Liver (tissue), 3 donors: Measurements from ENCODE around the gene EXOC6B.

Experiments
- JUND ChIP-seq, 2 donors: IDR thresholded peaks; 2 replicates each; pipeline ENCODE4 v1.6.1; 2016; ENCODE audit warnings: antibody characterized with exemption in 2 of 2
- RAD21 ChIP-seq, 2 donors: IDR thresholded peaks; 2 replicates each; pipeline ENCODE4 v1.6.1; 2016; ENCODE audit warnings: antibody characterized with exemption in 2 of 2, mild to moderate bottlenecking in 2 of 2
- TAF1 ChIP-seq: conservative IDR thresholded peaks from 2 replicates; pipeline ENCODE4 v1.6.1; 2016; ENCODE audit warnings: antibody characterized with exemption, mild to moderate bottlenecking
- TF ChIP-seq, protein P1 (sequence below): fragments of 150-350 bp; IDR thresholded peaks from 2 replicates; pipeline ENCODE4 v1.5.1; 2017; ENCODE audit warnings: improper control_type of control experiment, low read depth, low read length; ENCODE audit not compliant: missing input control
- donor health status: healthy.
- donor health status: healthy.

DNA sequence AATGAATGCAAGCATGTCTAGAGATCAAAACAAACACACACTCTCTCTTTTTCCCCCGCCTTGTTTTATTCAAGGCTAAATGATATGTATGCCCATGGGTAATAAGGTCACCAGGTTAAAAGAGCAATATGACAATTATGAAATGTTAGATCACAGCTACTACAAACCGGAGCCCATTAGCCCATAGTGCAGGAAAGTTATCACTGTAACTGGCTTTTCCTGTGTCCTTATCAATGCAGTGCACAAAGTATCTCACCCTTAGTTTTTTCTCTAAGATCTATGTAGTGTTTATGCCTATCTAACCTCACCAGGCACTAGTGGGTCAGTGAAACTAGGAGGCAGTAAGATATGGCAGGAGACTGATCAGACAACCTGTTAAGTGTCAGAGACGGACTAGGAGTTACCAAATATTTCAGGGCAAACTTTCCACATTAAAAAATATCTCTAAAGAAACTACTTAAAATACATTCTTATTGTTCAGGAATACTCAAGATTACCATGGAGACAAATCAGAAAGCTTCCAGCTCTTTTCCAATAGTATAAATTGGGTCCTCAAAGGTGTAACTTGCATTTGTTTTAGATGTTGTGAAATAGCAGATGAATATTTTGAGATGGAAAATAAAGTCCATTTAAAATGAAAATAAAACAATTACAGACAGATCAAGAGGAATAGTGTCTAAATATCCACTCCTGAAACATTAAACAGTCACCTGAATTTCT, 282.2 kb downstream of the EXOC6B start:
- TF ChIP-seq, protein P1, sequence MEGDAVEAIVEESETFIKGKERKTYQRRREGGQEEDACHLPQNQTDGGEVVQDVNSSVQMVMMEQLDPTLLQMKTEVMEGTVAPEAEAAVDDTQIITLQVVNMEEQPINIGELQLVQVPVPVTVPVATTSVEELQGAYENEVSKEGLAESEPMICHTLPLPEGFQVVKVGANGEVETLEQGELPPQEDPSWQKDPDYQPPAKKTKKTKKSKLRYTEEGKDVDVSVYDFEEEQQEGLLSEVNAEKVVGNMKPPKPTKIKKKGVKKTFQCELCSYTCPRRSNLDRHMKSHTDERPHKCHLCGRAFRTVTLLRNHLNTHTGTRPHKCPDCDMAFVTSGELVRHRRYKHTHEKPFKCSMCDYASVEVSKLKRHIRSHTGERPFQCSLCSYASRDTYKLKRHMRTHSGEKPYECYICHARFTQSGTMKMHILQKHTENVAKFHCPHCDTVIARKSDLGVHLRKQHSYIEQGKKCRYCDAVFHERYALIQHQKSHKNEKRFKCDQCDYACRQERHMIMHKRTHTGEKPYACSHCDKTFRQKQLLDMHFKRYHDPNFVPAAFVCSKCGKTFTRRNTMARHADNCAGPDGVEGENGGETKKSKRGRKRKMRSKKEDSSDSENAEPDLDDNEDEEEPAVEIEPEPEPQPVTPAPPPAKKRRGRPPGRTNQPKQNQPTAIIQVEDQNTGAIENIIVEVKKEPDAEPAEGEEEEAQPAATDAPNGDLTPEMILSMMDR: no peak
- TF ChIP-seq JUND (IDR thresholded peaks at IDR 0.05): no peak
- TF ChIP-seq TAF1: no peak
- TF ChIP-seq RAD21 (IDR thresholded peaks at IDR 0.05): no peak
